Subcutaneous adipose tissue (tissue), 4 donors: Measurements from ENCODE around the gene TMEM259. TPM values are rescaled to one million over a fixed set of nuclear protein-coding genes. Genes with fewer than 3 reads are reported as not detected.

ENCODE experiments used
- total RNA-seq, 4 donors: library from RNA; depleted of rRNA; stranded (reverse); fragments of >200 nt; gene quantifications; one replicate each; pipeline ENCODE4 v1.1.0, GENCODE V29; 2016
- TF ChIP-seq, protein P1 (sequence below): fragments of 450-650 bp; IDR thresholded peaks from one replicate; pipeline ENCODE4 v1.5.1; 2016; ENCODE audit warnings: low read depth, mild to moderate bottlenecking, control low read depth, antibody characterized with exemption, moderate library complexity

Gene TMEM259
- total RNA-seq, 4 donors from 2014 or later: 65.1 to 193 (median 94.0) TPM

DNA sequence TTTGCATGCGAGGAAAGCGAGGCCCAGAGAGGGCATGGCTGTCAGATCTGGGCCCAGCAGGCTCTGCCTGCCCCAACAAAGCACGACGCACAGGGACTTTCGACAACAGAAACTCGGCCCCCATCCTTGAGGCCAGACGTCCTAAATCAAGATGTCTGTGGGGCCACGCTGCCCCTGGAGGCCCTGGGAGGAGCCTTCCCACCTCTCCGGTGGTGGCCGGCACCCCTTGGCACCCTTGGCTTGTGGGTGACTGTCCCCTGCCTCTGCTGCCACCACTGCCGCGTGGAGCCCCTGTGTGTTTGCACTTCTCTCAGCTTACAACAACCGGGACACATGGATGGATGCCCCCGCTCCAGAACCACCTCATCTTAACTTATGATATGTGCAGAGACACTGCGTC is 32.4 kb downstream of the TMEM259 start:
- TF ChIP-seq, protein P1, sequence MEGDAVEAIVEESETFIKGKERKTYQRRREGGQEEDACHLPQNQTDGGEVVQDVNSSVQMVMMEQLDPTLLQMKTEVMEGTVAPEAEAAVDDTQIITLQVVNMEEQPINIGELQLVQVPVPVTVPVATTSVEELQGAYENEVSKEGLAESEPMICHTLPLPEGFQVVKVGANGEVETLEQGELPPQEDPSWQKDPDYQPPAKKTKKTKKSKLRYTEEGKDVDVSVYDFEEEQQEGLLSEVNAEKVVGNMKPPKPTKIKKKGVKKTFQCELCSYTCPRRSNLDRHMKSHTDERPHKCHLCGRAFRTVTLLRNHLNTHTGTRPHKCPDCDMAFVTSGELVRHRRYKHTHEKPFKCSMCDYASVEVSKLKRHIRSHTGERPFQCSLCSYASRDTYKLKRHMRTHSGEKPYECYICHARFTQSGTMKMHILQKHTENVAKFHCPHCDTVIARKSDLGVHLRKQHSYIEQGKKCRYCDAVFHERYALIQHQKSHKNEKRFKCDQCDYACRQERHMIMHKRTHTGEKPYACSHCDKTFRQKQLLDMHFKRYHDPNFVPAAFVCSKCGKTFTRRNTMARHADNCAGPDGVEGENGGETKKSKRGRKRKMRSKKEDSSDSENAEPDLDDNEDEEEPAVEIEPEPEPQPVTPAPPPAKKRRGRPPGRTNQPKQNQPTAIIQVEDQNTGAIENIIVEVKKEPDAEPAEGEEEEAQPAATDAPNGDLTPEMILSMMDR: no peak

DNA sequence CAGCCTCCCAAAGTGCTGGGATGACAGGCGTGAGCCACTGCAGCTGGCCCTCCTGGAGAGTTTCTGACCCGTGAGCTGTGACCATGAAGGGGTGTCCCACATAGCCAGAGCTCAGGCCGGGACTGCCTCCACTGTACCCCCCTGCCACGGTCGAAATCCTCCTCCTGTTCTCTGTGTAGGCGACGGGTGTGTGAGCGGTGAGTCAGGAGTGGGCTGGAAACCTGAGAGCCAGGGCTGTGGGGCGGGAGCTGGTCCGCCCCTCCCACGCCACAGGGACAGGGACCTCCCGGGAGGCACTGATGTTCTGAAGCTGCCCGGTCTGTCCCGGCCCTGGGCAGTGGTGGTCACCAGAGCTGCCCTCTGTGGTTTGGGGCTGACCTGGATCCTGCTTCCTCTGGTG is 32.8 kb downstream of the TMEM259 start:
- TF ChIP-seq, protein P1: no peak

DNA sequence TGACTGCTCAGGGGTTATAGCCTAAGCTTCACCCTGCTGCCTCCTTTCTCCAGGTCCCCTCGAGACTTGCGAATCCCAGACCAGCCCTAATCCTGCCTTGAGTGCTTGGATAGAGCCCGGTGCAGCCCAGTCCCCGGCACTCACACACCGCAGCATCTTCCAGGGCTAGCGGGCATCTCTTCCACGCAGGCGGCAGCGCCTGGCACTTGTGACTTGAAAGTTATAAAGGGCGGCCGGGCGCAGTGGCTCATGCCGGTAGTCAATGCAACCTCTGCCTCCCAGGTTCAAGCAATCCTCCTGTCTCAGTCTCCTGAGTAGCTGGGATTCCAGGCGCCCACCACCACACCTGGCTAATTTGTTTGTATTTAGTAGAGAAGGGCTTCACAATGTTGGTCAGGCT is 34.8 kb downstream of the TMEM259 start:
- TF ChIP-seq, protein P1: no peak

DNA sequence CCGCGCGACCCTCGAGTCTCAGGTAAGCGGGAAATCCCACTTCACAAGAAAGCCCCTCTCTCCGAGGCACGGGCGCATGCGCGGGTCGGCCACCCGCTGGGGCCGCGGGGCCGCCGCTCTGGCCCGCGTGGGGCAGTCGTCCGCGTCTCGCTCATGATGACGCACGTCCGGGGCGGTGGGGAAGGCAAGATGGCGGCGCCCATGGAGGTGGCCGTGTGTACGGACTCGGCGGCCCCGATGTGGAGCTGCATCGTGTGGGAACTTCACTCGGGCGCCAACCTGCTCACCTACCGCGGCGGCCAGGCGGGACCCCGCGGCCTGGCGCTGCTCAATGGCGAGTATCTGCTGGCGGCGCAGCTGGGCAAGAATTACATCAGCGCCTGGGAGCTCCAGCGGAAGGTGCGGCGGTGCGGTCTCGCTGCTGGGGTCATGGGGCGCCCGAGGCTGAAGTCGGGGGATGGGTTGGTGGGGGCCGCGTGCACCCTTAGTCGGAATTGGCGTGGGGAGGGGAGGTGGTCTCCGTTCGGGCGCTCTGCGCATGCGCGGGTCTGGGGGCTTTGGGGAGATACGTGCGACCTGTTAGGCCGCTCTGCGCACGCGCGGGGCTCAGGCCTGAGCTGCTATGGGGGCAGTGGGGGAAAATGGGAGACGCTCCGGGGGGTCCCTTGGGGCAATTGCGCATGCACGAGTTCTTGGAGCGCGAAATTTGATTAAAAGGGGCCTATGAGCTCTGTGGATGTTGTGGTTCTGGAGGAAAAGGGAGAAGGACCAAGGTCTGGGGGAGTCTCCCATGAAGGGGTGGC is 36.6 kb downstream of the TMEM259 start, which contains the start of gene WDR18:
Gene WDR18 (plus strand): TSS at position 181 of the 803 bp plus-strand sequence. CDS start 9 bp downstream, at position 190.
- TF ChIP-seq, protein P1: no peak

DNA sequence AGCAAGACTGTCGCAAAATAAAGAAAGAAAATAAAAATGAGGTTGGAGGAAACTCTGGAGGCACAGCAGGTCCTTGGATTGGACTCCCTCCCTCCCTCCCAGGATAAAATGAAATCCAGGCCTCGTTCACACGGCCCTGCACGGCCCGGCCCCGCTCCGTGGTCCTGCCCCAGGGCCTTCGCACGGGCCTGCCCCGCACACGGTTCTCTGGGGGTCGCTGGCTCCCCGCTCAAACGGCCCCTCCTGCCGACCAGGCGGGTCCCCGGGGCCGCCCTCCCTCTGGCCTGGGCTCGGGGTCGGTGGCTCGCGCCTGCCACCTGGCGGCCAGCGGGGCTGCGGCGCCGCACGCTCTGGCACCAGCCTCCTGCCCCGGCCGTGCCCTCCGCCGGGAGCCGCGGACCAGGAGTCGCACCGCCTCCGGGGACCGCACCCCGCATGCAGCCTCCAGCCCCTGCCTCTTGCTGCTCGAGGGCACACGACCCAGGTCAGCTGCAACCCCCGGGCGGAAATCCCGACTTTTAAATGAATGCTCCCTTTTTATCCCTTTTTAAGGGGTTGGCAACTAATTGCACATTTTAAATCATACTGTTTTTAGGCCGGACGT is 38.3 kb downstream of the TMEM259 start:
- TF ChIP-seq, protein P1: no peak

DNA sequence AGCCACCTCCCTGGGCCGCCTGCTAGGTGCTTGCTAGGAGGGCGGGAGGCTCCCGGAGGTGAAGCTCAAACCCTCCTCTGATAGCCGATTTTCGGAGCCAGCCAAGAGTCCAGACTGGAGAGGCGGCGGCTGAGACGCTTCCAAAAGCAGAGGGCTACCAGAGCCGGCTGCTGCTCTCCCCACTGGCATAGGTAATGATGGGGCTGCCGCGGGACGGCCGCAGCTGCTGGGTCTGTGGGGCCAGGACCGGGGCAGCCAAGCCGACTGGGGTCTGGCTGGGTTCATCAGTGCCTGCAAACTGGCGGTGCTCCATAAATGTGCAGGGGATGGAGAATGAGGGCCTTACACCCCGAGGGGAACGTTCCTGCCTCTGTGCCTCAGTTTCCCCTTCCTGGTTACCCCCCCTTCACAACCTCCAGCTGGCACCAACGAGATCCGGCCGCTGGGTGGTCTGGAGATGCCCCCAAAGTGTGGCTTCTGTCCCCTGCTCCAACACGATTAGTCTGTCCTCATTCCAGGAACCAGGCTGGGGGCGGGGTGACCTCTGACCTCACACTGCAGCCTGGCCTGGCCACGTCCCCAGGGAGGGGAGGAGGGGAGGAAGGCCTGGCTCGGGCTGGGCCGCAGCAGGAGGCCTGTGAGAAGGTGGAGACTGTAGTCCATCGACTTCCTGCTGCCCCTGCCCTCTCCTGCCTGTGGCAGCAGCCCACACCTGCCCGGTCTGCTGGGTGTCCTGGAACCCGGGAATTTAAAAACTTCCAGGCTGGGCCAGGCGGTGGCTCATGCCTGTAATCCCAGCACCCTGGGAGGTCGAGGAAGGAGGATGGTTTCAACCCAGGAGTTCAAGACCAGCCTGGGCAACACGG is 40.6 kb downstream of the TMEM259 start:
- TF ChIP-seq, protein P1: no peak

DNA sequence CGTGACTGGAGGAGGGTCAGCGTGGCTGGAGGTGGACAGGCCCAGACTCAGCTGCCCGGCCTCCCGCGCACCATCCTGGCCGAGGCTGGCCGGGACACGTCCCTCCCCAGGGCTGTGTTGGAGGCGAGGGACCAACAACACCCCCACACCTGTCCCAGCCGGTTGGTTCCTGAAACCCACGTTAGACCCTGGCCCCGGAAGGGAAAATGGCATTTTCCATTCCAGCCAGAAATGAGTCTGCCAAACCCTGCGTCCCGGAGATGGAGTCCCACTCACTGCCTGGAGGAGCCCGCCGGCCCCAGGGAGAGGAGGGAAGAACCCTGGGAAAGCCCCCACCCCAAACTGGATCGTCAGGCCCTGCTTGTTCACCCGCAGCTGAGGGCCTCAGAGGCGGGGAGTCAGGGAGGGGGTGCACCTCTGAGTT is 41.6 kb downstream of the TMEM259 start:
- TF ChIP-seq, protein P1: no peak
